ENCODE data around the gene LCOR. TPM values are rescaled to one million over a fixed set of nuclear protein-coding genes. Genes with fewer than 3 reads are reported as not detected.

LCOR gene
- polyA plus RNA-seq, 1 experiment: 11.6 TPM

DNA sequence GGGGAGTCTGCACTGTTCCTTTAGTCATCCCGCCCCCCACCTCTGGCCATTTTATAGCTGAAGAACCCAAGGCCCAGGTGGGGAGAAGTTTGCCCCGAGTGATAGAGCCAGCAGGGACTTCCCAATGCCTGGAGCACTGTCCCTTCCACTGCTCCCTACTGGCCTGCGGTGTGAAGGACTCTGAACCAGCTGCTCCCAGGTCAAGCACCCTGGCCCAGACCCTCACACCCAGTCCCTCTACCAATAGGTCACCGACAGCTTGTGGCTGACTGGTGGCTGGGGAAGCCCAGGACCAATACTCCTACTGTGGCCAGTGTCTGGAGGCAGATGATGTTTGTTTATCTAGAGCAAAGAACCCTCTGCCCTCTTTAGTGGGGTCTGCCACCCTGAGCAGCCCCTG is 167.9 kb downstream of the LCOR start:
- TF ChIP-seq, protein P1, sequence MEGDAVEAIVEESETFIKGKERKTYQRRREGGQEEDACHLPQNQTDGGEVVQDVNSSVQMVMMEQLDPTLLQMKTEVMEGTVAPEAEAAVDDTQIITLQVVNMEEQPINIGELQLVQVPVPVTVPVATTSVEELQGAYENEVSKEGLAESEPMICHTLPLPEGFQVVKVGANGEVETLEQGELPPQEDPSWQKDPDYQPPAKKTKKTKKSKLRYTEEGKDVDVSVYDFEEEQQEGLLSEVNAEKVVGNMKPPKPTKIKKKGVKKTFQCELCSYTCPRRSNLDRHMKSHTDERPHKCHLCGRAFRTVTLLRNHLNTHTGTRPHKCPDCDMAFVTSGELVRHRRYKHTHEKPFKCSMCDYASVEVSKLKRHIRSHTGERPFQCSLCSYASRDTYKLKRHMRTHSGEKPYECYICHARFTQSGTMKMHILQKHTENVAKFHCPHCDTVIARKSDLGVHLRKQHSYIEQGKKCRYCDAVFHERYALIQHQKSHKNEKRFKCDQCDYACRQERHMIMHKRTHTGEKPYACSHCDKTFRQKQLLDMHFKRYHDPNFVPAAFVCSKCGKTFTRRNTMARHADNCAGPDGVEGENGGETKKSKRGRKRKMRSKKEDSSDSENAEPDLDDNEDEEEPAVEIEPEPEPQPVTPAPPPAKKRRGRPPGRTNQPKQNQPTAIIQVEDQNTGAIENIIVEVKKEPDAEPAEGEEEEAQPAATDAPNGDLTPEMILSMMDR (IDR thresholded peaks at IDR 0.05; ENCODE audit: low read depth, low read length): no peak
- H3K9me3 ChIP-seq (ENCODE audit: control insufficient read depth, insufficient read depth, low read length): no peaks in the 10 kb centered on the region; the same call in 1 of the 2 replicates
- CTCF ChIA-PET: interaction anchor here (0.6 kb wide), 1 partner anchor 361 kb away, joined by 3 read pairs; no protein-coding TSS in a partner anchor

DNA sequence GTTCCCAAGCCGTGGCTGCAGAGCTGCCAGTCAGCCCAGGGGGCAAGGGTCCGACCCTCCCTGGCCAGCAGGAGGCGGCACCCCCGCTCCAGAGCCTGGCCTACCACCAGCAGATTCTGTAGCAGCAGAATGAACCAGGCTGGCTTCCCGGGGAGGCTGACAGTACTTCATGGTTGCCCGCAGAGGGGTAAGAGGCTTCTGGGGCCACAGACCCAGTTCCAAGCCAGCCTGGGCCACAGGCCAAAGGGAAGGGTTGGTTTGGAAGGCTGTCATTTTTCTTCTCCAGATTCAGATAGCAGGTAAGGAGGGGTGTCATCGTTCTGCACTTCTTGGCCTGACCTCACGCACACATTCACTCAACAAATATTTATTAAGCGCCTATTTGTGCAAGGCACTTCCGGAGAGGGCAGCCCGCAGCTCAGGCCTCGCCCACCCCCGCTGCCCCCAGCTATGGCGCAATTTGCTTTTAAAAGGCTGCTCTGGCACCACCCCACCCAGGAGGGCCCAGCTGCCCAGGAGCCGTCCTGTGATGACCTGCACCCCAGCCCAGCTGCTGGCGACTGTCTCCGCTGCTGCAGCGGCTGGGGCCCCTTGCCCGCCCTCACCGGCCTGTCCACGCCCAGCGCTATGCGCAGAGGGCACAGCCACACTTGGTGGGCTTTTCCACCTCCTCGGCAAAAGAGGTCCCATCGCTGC is 168.5 kb downstream of the LCOR start:
- CTCF ChIA-PET: interaction anchor here (0.6 kb wide), 1 partner anchor 362 kb away, joined by 3 read pairs; no protein-coding TSS in a partner anchor
- H3K4me3 ChIP-seq (ENCODE audit: low read depth, low read length): no peak overlapping the region
- TF ChIP-seq, protein P1 (IDR thresholded peaks at IDR 0.05; ENCODE audit: low read depth, low read length): no peak
- no peak overlapping the region for H3K27ac ChIP-seq (ENCODE audit: low read depth, low read length)
- H3K9me3 ChIP-seq (ENCODE audit: control insufficient read depth, insufficient read depth, low read length): no peaks in the 10 kb centered on the region; the same call in 1 of the 2 replicates
- POLR2A ChIA-PET: no interaction called here
- DNase-seq (ENCODE audit: low read depth, low spot score): no peak
- peaks cover 3% of the 10 kb centered on the region for H3K27me3 ChIP-seq (ENCODE audit: control insufficient read depth, insufficient read depth, low read length)

More for the DNA sequence above, 167.9 kb downstream of the LCOR start:
- Histone ChIP-seq H3K27ac (ENCODE audit: low read depth, low read length) (no peak overlapping the region), H3K4me3 (ENCODE audit: low read depth, low read length) (no peak overlapping the region), H3K27me3 (ENCODE audit: control insufficient read depth, insufficient read depth, low read length) (peaks cover 2% of the 10 kb centered on the region)
- DNase-seq (ENCODE audit: low read depth, low spot score): no peak
- POLR2A ChIA-PET: interaction anchor here (0.6 kb wide), 1 partner anchor 24 kb away, joined by 7 read pairs; no protein-coding TSS in a partner anchor

DNA sequence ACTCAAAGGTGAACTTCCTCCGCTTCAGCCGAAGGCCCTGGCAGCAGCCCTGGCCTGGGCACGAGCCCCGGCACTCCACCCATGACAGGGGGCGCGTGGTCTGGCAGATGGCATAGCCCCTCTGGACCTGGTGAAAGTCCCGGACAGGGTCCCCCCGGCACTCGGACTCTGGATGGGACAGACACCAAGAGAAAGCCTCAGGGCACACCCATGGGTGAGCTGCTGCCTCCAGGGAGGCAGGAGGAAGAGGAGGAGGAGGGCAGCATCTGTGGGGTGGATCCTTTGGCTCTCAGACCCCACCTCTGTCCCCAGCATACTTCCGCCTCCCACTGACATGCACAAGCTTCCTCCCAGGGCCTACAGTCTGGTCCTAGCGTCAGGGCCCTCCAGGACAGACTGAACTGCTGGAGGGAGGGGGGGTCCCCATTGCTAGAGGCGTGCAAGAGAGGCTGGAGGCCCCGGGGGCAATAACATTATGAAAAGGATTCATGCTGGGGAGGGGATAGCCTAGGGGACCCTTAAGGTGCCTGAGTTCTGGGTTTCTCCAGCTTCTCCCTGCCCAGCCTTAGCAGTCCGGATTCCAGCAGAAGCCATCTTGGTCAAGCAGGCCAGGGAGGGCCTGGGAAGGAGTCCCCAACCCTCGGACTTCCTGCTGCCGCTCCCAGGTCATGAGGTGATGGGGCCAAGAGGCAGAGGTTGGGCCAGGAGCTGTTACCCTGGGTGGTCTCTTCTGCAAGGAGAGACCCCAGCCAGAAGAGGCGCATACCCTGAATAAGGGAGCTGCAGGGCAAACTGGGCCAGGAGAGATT is 169.3 kb downstream of the LCOR start:
- CTCF ChIA-PET: no interaction called here
- Histone ChIP-seq H3K9me3 (ENCODE audit: control insufficient read depth, insufficient read depth, low read length) (peaks cover 4% of the 10 kb centered on the region; the same call in 1 of the 2 replicates), H3K4me3 (ENCODE audit: low read depth, low read length) (no peak overlapping the region), H3K27ac (ENCODE audit: low read depth, low read length) (no peak overlapping the region), H3K27me3 (ENCODE audit: control insufficient read depth, insufficient read depth, low read length) (peaks cover 3% of the 10 kb centered on the region)
- DNase-seq (ENCODE audit: low read depth, low spot score): no peak
- TF ChIP-seq, protein P1 (IDR thresholded peaks at IDR 0.05; ENCODE audit: low read depth, low read length): no peak
- POLR2A ChIA-PET: no interaction called here

DNA sequence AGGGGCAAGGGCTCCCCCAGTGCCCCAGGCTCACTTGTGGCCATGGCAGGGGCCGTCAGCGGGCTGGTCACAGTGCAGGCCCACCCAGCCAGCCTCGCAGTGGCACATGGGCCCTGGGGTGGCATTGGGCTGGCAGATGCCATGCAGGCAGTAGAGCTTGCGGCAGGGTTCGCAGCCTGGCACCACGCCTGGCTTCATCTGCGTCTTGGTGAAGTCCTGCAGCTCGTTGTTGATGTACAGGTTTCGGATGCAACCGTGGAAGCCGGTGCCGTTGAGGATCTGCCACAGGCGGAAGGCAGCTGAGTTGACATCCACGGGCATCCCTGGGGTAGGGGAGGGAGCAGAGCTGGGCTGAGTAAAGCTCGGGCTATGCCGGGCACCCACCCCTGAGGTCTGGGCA is 170.6 kb downstream of the LCOR start:
- H3K27ac ChIP-seq (ENCODE audit: low read depth, low read length): no peak overlapping the region
- ChIA-PET POLR2A (interaction anchor here (0.5 kb wide), 1 partner anchor 12 kb away, joined by 7 read pairs; no protein-coding TSS in a partner anchor), CTCF (interaction anchor here (0.6 kb wide), 1 partner anchor 773 kb away, joined by 14 read pairs; no protein-coding TSS in a partner anchor)

More for the DNA sequence above, 170.6 kb downstream of the LCOR start:
- peaks cover 7% of the 10 kb centered on the region; the same call in 1 of the 2 replicates for H3K9me3 ChIP-seq (ENCODE audit: control insufficient read depth, insufficient read depth, low read length)
- TF ChIP-seq, protein P1 (IDR thresholded peaks at IDR 0.05; ENCODE audit: low read depth, low read length): no peak
- no peak overlapping the region for H3K4me3 ChIP-seq (ENCODE audit: low read depth, low read length)
- H3K27me3 ChIP-seq (ENCODE audit: control insufficient read depth, insufficient read depth, low read length): peaks cover 6% of the 10 kb centered on the region
- DNase-seq (ENCODE audit: low read depth, low spot score): no peak

All from AG04450 (cell line).